Measurements from ENCODE around the gene NOS1.
A peak's percentile ranks its signal among the peaks of the same experiment; 100 is the strongest.
"Not testable (repeated sequence)": the region's sequence is repeated elsewhere in the genome, so short reads cannot be mapped to it uniquely, and the experiment has no call there.

NOS1 gene

DNA sequence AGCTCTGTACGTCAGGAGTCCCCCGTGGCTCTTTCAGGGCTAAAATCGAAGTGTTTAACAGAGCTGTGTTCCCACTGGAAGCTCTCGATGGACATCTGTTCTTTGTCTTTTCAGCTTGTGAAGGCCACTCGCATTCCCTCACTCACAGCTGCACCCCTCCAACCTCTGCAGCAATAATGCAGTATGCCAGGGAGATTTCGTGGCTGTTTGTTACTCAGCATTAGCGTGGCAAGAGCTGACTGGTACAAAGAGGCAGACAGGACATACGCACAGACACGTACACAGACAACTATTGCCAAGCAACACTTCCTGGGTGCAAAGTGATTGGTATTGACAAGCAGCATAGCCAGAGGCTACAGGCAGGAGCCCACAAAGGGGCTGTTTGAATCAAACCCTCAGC, 159.4 kb downstream of the NOS1 start:
- no peak for DNase-seq

DNA sequence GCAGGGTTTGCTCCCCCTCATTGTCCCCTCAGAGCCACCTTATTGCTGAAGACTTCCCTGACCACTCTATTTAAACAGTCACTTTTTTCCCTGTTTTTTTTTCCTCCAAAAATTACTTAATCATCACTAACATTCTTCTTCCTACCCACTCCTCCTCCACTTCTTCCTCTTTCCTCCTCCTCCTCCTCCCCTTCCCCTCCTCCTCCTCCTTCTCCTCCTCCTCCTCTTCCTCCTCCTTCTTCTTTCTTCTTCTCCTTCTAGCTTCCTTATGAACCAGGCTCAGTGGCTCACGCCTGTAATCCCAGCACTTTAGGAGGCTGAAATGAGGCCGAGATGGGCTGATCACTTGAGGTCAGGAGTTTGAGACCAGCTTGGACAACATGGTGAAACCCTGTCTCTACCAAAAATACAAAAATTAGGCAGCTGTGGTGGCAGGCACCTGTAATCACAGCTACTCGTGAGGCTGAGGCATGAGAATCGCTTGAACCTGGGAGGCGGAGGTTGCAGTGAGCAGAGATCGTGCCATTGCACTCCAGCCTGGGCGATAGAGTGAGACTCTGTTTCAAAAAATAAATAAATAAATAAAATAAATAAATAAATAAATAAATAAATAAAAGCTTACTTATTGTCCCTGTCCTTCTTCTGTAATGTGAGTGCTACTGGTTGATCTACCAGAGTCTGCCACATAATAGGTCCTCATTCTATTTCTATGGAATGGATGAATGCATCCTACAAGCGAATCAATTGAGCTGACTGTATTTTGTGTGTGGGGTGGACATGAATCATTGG, 161.3 kb downstream of the NOS1 start:
- not testable (repeated sequence) for DNase-seq

DNA sequence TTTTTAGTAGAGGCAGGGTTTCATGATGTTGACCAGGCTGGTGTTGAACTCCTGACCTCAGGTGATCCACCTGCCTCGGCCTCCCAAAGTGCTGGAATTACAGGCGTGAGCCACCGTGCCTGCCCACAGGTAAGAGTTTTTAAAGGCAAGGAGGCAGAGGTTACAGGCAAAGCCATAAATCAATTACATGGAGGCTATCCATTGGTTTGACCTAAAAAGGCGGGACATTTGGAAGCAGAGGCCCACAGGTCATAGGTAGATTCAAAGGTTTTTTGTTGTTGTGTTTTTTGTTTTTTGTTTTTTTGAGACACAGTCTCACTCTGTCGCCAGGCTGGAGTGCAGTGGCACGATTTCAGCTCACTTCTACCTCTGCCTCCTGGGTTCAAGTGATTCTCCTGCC, 165.1 kb downstream of the NOS1 start:
- DNase-seq: not testable (repeated sequence)

DNA sequence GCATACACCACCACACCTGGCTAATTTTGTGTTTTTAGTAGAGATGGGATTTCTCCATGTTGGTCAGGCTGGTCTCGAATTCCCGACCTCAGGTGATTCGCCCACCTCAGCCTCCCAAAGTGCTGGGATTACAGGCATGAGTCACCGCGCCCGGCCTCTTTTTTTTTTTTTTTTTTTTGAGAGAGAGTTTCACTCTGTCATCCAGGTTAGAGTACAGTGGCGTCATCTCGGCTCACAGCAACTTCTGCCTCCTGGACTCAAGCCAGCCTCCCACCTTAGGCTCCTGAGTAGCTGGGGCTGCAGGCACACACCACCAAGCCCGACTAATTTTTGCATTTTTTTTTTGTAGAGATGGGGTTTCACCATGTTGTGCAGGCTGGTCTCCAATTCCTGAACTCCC, 166.4 kb downstream of the NOS1 start:
- DNase-seq: not testable (repeated sequence)

DNA sequence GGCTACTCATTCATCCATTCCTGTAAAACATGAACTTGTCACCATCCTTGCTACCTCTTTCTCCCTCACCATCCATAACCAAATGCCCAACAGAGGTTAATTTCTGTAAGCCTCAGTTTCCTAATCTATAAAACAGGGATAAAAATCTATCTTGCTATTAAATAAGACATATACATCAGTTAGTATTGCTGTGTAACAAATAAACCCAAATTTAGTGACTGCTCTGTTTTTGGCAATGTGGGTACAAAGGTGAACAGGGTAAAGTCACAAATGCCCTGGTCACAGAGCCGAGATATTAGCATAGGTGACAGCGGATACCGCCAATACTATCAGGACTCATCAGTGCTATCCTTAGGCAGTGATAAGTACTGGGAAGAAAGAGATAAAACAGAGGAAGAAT, 167.5 kb downstream of the NOS1 start:
- no peak for DNase-seq

DNA sequence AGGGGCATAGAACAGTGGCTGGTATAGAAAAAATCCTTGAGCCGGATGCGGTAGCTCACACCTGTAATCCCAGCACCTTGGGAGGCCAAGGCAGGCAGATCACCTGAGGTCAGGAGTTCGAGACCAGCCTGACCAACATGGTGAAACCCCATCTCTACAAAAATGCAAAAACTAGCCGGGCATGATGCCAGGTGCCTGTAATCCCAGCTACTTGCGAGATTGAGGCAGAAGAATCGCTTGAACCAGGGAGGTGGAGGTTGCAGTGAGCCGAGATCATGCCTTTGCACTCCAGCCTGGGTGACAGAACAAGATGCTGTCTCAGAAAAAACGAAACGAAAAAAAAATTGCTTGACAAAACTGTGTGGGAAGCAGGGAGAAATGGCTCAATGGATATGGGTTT, 168.8 kb downstream of the NOS1 start:
- DNase-seq: not testable (repeated sequence)

DNA sequence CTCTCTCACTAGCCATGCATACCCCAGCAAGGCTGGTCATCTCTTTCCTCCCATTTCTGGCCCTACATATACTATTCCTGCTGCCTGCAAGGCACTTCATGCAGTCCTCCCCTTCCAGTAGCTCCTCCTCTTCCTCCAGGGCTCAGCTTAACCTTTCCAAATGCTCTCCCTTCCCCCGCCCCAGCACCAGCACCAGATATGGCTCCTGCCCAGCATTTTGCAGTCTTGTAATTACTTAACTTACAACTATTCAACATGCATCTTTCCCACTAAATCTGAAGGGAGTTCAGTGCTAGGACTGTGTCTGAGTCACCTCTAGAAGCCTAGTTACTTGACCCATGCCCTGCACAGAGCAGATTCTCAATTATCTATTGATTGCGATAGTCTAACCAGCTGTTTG, 169.4 kb downstream of the NOS1 start:
- no peak for DNase-seq

DNA sequence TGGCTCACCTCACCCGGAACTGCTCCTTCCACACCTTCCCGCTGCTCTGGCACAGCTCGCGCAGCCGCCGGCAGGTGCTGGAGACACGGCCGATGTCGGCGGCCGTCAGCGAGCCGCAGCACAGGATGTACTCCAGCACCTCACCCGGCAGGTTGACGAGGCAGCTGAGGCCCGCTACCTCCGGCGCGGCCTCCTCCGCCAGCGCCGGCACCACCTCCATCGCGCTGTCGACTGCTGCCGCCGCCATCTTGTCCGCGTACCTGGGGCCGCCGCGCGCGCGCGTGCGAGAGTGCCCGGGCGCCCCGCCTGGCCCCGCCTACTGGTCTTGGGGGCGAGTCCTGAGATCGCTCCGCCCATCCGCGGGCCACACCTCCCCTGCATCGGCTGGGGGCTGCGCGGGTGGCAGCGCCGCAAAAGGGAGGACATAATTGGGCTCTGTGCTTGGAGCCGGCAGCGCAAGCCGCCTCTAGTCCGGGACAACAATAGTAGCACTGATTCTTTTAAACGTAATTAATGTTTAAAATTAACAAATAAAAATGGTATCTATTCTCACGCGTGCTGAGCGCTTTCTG, 171.1 kb downstream of the NOS1 start, which contains the start of gene FBXO21:
FBXO21 (minus strand) TSS at position 261 of the 572 bp plus-strand sequence; CDS start at position 247, 14 bp downstream.
- peak; percentile 90 for DNase-seq

DNA sequence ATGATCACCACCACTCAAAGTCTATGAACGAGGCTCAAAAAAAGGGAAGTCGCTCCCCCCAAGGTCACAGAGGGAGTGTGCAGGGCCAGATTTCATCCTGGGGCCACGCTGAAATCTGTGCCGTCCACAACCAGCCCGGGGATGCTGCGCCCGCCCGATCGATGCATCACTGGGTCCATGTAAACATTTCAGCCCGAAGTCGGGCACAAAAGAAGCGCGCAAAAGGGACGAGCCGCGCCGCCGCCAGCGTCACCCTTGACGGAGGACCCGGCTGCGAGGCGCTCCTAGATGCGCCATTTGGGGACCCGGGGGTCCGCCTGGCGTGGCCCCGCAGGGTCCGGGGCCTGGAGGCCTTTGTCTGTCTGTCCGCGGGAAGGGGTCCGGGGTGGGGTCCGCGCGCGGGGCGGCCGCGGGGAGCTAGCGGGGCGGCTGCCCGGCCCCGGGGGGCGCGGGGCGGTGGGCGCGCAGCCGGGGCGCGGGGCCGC, 171.7 kb downstream of the NOS1 start:
- peak; percentile 9 to 22 for DNase-seq

DNA sequence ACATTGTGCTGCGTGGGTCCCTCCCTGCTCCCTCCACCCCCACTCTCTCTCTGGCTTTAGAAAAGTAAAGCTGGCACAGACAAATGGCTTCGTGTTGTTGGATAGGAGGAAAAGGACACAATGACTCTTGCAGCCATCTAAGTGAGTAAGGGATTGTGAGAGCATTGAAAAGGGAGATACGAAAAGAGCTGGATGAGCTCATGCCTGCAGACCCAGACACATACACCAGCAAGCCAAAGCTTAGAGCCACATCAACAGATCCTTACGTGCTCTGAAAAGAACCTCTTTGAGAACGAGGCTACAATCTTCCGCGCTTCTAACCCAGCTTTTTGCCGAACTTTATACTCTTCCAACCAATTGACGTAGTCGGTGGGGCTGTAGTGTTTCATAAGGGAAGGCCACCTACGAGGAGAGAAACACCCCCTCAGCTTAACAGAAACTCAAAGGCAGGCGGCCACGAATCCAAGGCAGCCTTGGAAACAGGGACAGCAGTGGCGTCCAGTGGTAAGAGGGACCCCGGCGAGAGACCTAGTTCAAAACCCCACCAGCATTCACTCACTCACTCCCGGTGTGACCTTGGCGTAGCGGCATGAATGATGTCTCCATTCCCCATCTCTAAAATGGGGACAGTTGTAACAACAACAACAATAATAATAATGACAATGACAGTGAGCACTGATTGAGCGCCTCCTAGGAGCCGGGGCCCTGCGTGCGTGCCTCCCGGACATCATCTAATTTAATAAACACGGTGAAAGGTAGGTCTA, 172.3 kb downstream of the NOS1 start:
- no peak for DNase-seq

DNA sequence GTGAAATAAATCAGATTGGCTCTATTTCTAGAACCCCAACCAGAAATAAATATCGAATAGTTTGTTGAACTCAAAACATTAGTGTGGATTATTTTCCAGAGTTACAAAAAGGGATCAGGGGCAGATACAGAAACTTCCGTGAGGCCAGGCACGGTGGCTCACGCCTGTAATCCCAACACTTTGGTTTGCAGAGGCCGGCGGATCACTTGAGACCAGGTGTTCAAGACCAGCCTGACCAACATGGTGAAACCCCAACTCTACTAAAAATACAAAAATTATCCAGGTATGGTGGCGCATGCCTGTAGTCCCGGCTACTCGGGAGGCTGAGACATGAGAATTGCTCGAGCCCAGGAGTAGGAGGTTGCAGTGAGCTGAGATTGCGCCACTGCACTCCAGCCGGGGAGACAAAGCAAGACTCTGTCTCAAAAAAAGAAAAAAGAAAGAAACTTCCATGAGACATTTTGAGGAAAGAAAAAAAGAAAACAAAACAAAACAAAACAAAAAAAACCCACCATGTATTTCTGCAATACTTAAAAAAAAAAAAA, 173.2 kb downstream of the NOS1 start:
- DNase-seq: no peak

DNA sequence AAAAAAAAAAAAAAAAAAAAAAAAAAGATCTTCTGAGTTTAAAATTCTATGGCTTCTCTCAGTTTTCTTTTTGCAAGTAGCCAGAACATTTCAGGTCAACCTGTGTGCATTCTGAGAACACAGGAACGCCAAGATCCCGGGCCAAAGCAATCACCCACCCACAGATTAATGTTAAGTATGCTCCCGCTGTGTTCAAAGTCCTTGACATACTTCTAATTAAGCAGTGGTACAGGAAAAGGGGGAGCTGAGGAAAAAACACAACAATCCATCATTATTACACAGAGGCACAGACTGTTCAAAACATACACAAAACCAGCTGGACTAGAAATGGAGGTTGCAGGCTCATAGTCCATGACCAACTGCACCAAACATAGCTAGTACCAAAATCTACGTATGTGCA, 174.0 kb downstream of the NOS1 start:
- DNase-seq: no peak

DNA sequence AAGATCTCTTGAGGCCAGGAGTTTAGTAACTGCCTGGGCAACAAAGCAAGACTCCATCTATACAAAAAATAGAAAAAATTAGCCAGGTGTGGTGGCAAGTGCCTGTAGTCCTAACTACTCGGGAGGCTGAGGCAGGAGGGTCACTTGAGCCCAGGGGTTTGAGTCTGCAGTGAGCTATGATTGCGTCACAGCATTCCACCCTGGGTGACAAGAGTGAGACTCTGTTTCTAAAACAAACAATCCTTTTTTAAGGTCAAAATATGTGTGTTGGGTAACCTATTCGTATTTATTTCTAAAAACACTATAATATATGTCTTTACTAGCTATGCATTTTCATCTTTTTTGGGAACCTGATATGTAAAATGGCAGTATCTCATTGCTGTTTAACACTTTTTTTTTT, 178.6 kb downstream of the NOS1 start:
- DNase-seq: no peak

DNA sequence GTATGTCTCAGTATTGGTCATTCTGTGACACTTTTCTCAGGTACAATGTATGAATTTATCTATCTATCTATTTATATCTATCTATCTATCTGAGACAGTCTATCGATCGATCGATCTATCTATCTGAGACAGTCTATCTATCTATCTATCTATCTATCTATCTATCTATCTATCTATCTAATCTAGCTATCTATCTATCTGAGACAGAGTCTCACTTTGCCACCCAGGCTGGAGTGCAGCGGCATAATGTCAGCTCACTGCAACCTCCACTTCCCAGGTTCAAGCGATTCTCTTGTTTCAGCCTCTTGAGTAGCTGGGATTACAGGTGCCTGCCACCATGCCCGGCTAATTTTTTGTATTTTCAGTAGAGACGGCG, 180.0 kb downstream of the NOS1 start:
- DNase-seq: not testable (repeated sequence)

DNA sequence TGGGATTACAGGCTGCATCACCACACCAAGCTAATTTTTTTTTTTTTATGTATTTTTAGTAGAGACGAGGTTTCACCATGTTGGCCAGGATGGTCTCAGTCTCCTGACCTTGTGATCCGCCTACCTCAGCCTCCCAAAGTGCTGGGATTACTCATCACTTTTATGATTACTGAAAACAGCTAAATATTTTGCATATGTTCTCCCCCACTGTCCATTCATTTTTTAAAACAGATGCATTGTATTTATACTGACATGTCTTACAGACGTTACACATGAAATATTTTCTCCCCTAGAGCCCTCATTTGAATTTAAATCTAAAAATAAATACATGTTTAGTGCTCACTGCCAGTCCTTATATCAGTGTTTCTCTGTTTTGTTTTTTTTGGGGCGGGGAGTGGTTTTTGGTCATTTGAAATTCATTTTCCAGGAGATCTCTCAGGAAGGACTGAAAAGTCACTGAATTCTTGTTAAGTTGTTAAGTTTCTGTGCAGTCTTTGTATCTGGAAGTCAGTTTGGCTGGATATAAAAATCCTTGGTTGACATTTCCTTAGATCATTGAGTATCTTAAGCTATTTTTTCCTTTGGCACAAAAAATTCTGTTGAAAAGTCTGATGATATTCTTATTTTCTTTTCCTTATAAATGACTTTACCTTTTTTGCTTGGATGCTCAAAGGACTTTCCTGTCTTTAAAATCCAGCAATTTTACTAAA, 180.5 kb downstream of the NOS1 start:
- no peak for DNase-seq

DNA sequence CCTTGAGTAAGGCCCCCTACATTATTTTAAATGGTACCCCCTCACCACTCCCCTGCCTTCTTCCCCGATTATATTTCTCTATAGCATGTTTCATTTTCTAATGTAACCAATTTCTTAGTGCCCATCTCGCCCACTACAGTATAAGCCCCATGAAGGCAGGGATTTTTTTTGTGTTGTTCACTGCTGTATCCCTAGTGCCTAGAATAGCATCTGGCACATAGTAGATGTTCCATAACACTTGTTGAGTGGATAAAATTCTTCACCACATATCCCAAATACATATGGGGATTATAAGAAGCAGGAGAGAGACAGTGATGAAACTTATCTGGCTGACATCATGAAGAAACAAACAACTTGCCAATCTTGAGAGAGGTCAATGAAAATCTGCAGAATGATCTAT, 182.7 kb downstream of the NOS1 start:
- no peak for DNase-seq

DNA sequence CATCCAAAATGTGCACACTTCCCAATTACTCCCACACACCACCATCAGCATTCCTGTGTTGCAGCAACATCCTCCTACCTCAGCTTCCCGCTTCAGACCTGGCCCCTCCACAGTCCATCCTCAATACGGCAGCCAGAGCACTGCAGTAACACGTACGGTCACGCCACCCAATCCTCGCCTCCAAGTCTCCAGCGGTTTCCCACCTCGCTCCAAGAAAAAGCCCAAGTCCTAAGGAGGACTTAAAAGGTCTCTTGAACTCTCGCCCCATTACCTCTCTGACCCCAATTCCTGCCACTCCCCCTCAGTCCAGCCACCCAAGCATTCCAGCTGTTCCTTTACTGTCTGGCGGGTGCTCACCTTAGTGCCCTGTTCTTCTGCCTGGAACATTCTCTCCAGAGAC, 183.1 kb downstream of the NOS1 start:
- no peak for DNase-seq

DNA sequence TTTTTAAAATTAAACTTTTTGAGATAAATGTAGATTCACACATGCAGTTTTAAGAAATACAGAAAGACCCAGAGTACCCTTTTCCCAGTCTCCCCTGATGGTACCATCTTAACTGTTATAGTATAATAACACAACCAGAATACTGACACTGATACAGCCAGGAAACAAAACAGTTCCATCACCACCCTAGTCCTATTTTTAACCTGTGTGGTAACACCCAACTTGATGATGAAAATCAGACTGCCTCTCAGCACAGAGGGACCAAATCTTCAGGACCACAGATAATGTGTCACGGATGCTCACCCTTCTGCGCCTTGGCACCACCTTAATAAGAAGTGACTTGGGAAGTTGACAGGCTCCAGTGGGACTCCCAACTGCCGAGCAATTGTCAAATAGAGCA, 189.3 kb downstream of the NOS1 start:
- no peak for DNase-seq

DNA sequence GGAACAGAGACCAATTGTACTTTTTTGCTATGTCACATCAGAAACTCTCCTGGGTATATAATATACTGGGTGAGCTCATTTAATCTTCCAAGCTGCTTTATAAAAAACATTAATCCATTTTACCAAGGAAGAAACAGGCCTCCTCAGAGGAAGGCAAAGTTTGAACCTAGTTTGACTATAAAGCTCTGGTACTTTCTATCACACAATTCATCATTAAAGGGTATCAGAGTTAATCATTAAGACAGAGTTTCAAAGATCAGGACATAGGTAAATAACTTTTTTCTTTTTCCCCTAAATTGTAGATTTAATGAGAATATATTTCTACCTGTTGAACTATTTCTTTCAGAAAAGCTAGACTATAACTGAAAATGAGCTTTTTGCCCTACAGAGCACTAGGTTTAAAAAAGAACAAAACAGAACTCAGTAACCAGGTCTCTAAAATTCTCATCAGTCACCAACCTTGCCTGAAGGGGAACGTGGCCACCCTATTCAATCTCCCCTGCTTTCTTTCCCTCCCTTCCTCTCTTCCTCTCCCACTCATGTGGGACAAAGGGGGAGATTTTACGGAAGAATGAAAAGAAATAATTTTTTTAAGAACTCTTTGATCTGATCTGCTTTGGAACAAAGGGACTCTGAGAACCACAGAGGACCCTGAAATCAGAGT, 189.8 kb downstream of the NOS1 start:
- no peak for DNase-seq

DNA sequence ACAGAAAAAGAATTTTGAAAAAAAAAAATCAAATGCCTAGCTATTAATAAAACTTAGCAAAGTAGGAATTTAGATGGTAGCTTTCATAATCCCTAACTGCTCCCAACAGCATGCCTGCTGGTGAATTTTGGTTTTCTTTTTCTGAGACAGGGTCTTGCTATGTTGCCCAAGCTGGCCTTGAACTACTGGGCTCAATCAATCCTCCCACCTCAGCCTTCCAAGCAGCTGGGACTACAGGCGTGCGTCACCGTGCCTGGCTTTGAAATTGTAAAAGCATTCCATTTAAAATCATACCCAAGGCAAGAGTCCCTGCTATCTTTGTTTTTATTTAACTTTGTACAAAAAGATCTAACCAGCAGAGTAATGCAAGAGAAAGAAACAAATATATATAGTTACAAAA, 191.9 kb downstream of the NOS1 start:
- no peak for DNase-seq

DNA sequence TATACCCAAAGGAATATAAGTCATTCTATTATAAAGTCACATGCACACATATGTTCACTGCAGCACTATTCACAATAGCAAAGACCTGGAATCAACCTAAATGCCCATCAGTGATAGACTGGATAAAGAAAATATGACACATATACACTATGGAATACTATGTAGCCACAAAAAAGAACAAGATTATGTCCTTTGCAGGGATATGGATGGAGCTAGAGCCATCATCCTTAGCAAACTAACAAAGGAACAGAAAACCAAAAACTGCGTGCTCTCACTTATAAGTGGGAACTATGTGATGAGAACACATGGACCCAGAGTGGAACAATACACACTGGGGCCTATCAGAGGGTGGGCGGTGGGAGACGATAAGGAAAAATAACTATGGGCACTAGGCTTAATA, 192.4 kb downstream of the NOS1 start:
- no peak for DNase-seq

DNA sequence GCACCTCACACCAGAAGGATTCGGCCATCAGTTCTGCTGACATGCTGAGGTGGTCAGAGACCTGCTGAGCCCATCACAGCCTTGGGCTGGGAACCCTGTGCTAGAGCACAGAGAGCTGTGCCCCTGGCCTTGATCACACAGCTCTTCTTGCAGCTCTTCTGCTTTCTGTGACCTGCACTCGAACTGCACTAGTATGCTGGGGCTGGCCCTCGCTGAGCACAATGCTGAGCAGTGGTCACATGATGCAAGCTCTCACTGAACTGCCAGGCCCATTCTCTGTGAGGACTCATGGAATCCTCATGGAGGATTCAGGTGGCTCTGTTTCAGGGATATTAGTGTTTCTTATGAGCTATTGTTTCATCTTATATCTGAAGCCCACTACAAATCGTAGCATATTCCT, 193.7 kb downstream of the NOS1 start:
- DNase-seq: no peak

Data from activated CD4-positive, alpha-beta T cell treated with anti-CD3 and anti-CD28 coated beads, Interleukin-2, amount 50 U/mL, for 4 hours (primary cell).